Cardiac muscle cell (in vitro differentiated cells and primary cell): Measurements from ENCODE around the gene BMAL1. TPM values are rescaled to one million over a fixed set of nuclear protein-coding genes. Genes with fewer than 3 reads are reported as not detected.

Experiments
- DNase-seq, 2 donors: peaks; one replicate each; pipeline versions ENCODE4 v3.0.0 to v3.0.0-alpha.2; 2010 to 2017; ENCODE audit warnings: low read depth in 1 of 2, low spot score in 1 of 2
- H3K27ac ChIP-seq: fragments of 200-600 bp; sonication (generic); 2 replicates; pipeline ENCODE4 v1.5.1; 2016
- H3K27me3 ChIP-seq: fragments of 200-600 bp; sonication (generic); 2 replicates; pipeline ENCODE4 v1.6.0; 2016; ENCODE audit warnings: control low read depth
- H3K36me3 ChIP-seq: fragments of 200-600 bp; sonication (generic); 2 replicates; pipeline ENCODE4 v1.5.1; 2016; ENCODE audit warnings: control low read depth
- H3K4me1 ChIP-seq: fragments of 200-600 bp; sonication (generic); 2 replicates; pipeline ENCODE4 v1.8.1; 2017; ENCODE audit warnings: low read depth, mild to moderate bottlenecking, mixed run types
- H3K4me3 ChIP-seq: fragments of 200-600 bp; sonication (generic); 2 replicates; pipeline ENCODE4 v1.5.1; 2016; ENCODE audit warnings: mild to moderate bottlenecking
- H3K9me3 ChIP-seq: fragments of 200-600 bp; sonication (generic); 2 replicates; pipeline ENCODE4 v1.5.1; 2017; ENCODE audit warnings: low read depth, mild to moderate bottlenecking, control low read depth
- CTCF ChIP-seq: IDR thresholded peaks from 2 replicates; pipeline ENCODE4 v1.5.1; 2012; ENCODE audit warnings: low read depth, mild to moderate bottlenecking, low read length
- polyA plus RNA-seq: library from polyadenylated mRNA; unstranded; fragments of >200 nt; fragmentation: Nextera tagmentation; extraction: Ambion mirVana; gene quantifications from 2 replicates; pipeline ENCODE4 v1.2.1, GENCODE V29; 2016
- total RNA-seq: library from RNA; depleted of rRNA; stranded (reverse); fragments of >200 nt; gene quantifications from 2 replicates; pipeline ENCODE4 v1.2.3, GENCODE V29; 2016

Gene BMAL1
- total and polyA plus RNA-seq, 2 experiments from 2014 or later: 3.9 to 12.4 TPM

- Histone ChIP-seq H3K9me3 (no peaks in the 10 kb centered on the region), H3K4me3 (no peak overlapping the region), H3K27ac (no peak overlapping the region), H3K4me1 (no peaks in the 10 kb centered on the region), H3K36me3 (no peaks in the 10 kb centered on the region), H3K27me3 (peaks cover 8% of the 10 kb centered on the region)
- TF ChIP-seq CTCF: no peak
- DNase-seq: peak in 1 of 2 donors; percentile 27
Measured at GRCh38 chr11:13262096-13262495, 15.5 kb upstream of the BMAL1 start.

DNA sequence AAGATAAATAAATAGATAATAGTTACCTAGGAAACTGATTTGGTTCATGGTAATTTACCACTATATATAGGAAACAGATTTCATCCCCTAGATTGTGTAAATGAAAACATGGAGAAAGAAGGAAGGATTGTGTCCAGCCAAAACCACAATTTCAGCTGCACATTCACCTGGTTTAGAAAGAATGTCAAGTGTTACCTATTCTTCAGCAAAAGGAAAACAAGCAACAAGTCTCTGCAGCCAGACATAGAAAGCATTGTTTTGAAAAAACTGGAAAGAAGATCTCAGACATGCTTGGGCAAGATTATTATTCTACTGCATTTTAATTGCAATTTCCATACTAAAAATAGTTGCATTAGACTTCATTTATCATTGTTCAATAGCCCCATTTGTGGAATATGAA, 8.8 kb upstream of the BMAL1 start:
- no peak for DNase-seq
- Histone ChIP-seq H3K36me3 (no peaks in the 10 kb centered on the region), H3K27me3 (peaks cover 54% of the 10 kb centered on the region), H3K9me3 (no peaks in the 10 kb centered on the region), H3K4me3 (no peak overlapping the region), H3K27ac (no peak overlapping the region), H3K4me1 (no peaks in the 10 kb centered on the region)
- no peak for TF ChIP-seq CTCF

GRCh38 chr11:13269775-13270174, 7.8 kb upstream of the BMAL1 start:
- no peak overlapping the region for H3K27ac ChIP-seq
- peaks cover 62% of the 10 kb centered on the region for H3K27me3 ChIP-seq
- H3K36me3 ChIP-seq: no peaks in the 10 kb centered on the region
- no peak for DNase-seq
- no peaks in the 10 kb centered on the region for H3K4me1 ChIP-seq
- H3K4me3 ChIP-seq: no peak overlapping the region
- H3K9me3 ChIP-seq: no peaks in the 10 kb centered on the region
- no peak for TF ChIP-seq CTCF

GRCh38 chr11:13271060-13271693, 6.4 kb upstream of the BMAL1 start:
- Histone ChIP-seq H3K36me3 (no peaks in the 10 kb centered on the region), H3K9me3 (no peaks in the 10 kb centered on the region), H3K27ac (no peak overlapping the region), H3K4me3 (no peak overlapping the region), H3K27me3 (peaks cover 69% of the 10 kb centered on the region), H3K4me1 (peaks cover under 1% of the 10 kb centered on the region)
- no peak for DNase-seq
- no peak for TF ChIP-seq CTCF

DNA sequence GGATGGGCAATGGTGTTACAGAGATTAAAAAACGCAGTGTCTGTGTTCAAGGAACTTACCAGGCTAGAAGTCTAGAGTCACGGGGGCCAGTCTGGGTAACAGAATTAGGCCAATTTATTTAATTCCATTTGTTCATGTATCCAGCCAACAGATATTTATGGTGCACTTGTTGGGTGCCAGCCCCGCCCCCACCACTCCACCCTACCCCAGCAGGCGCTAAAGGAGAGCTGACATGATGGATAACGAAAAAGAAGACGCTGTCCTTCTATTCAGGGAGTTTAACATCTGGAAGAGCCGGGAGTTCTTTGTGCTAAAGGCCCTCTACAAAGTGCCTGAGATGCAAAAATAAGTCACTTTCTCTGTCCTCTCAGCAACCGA, 1.1 kb upstream of the BMAL1 start:
- Histone ChIP-seq H3K27ac (peak overlapping the region; percentile 35), H3K4me3 (peak overlapping the region; percentile 82), H3K4me1 (peaks cover 5% of the 10 kb centered on the region), H3K9me3 (no peaks in the 10 kb centered on the region), H3K27me3 (peaks cover 85% of the 10 kb centered on the region), H3K36me3 (no peaks in the 10 kb centered on the region)
- no peak for DNase-seq
- no peak for TF ChIP-seq CTCF
